Measurements from ENCODE around the gene MTARC2. TPM values are rescaled to one million over a fixed set of nuclear protein-coding genes. Genes with fewer than 3 reads are reported as not detected.

The MTARC2 gene
- total and polyA plus RNA-seq, 2 of the 13 experiments (the other 11 are each of a cell fraction or from before 2014, with no cell fraction given) = 8.5 to 10.1 TPM

- TF ChIP-seq REST (IDR thresholded peaks at IDR 0.05; ENCODE audit: borderline replicate concordance in 1 of 2, low read depth in 1 of 2, low read length in 2 of 2) (no peak), ZBTB39 (CRISPR knock-in tag; IDR thresholded peaks at IDR 0.05) (no peak), ZBTB44 (CRISPR knock-in tag; IDR thresholded peaks at IDR 0.05) (no peak), ZNF710 (CRISPR knock-in tag; IDR thresholded peaks at IDR 0.05; ENCODE audit: borderline replicate concordance) (no peak), FOXA3 (CRISPR knock-in tag; IDR thresholded peaks at IDR 0.05) (no peak), TFDP2 (CRISPR knock-in tag; IDR thresholded peaks at IDR 0.05) (peak; percentile 45; the same call in 1 of the 2 replicates), MED8 (CRISPR knock-in tag; IDR thresholded peaks at IDR 0.05; ENCODE audit: insufficient replicate concordance) (no peak), MAX (IDR thresholded peaks at IDR 0.05) (peak; percentile 84), SP2 (CRISPR knock-in tag; IDR thresholded peaks at IDR 0.05) (no peak), SOX6 (IDR thresholded peaks at IDR 0.05) (no peak), SOX6 (CRISPR knock-in tag; IDR thresholded peaks at IDR 0.05) (no peak), MZF1 (CRISPR knock-in tag; IDR thresholded peaks at IDR 0.05; ENCODE audit: borderline replicate concordance) (no peak), CBX2 (IDR thresholded peaks at IDR 0.05; ENCODE audit: low read depth, low read length) (no peak), CBX2 (CRISPR knock-in tag; IDR thresholded peaks at IDR 0.05; ENCODE audit: low read depth) (no peak), POLR2A (IDR thresholded peaks at IDR 0.05; ENCODE audit: insufficient read depth in 1 of 2, low read depth in 2 of 2, low read length in 2 of 2) (peak; percentile 42 to 57; a peak in 3 of 4 replicates), SRSF4 (IDR thresholded peaks at IDR 0.05; ENCODE audit: low read depth, low read length, poor library complexity, severe bottlenecking) (no peak), EEA1 (CRISPR knock-in tag; IDR thresholded peaks at IDR 0.05; ENCODE audit: borderline replicate concordance) (no peak)
Observed at GRCh38 chr1:220787069-220787619, 39.0 kb downstream of the MTARC2 start (continued).

Measured in HepG2 (cell line).